GM19240 (cell line): ENCODE results near the gene GTF2H2C_2.
"Not testable (repeated sequence)": the region's sequence is repeated elsewhere in the genome, so short reads cannot be mapped to it uniquely, and the experiment has no call there.

Source experiments
- DNase-seq: peaks from one replicate; pipeline ENCODE4 v3.0.0; 2011; ENCODE audit warnings: low spot score; ENCODE audit not compliant: insufficient read length

GTF2H2C_2 gene

GRCh38 chr5:70415117-70415516 is at the start of gene GTF2H2C_2:
Gene GTF2H2C_2, plus strand, starts transcription at chr5:70415368.
- not testable (repeated sequence) for DNase-seq

GRCh38 chr5:70400984-70401686 is 14.0 kb upstream of the GTF2H2C_2 start:
- not testable (repeated sequence) for DNase-seq

GRCh38 chr5:70421322-70421721 is 6.2 kb downstream of the GTF2H2C_2 start:
- DNase-seq, result not testable (repeated sequence)

- not testable (repeated sequence) for DNase-seq
Measured at GRCh38 chr5:70423215-70423614, 8.0 kb downstream of the GTF2H2C_2 start.

- not testable (repeated sequence) for DNase-seq
Measured at GRCh38 chr5:70438518-70438917, 23.4 kb downstream of the GTF2H2C_2 start.

- not testable (repeated sequence) for DNase-seq
Measured at GRCh38 chr5:70449565-70449964, 34.4 kb downstream of the GTF2H2C_2 start.

GRCh38 chr5:70451249-70451984 is 36.2 kb downstream of the GTF2H2C_2 start:
- DNase-seq, result not testable (repeated sequence)

GRCh38 chr5:70457093-70457492 is 41.9 kb downstream of the GTF2H2C_2 start:
- not testable (repeated sequence) for DNase-seq

GRCh38 chr5:70459188-70459587 is 44.0 kb downstream of the GTF2H2C_2 start:
- DNase-seq, result not testable (repeated sequence)

GRCh38 chr5:70461984-70462383 is 46.8 kb downstream of the GTF2H2C_2 start:
- not testable (repeated sequence) for DNase-seq

- not testable (repeated sequence) for DNase-seq
Measured at GRCh38 chr5:70464019-70464637, 49.0 kb downstream of the GTF2H2C_2 start.

- DNase-seq, result not testable (repeated sequence)
Measured at GRCh38 chr5:70469926-70470509, 54.9 kb downstream of the GTF2H2C_2 start.
